ENCODE data around the gene ZGPAT. TPM values are rescaled to one million over a fixed set of nuclear protein-coding genes. Genes with fewer than 3 reads are reported as not detected.

The ZGPAT gene
- total and polyA plus RNA-seq, 2 of the 8 experiments (the other 6 are each of a cell fraction or from before 2014, with no cell fraction given): 14.5 to 21.4 TPM

GRCh38 chr20:63672666-63673065 lies 35.2 kb upstream of the ZGPAT start:
- FAIRE-seq (no peak), DNase-seq (ENCODE audit: low read depth in 1 of 2, low spot score in 2 of 2) (no peak)
- peak overlapping the region; percentile 10 for H4K91ac ChIP-seq (replicated peaks; ENCODE audit: insufficient read length, low read length)
- H4K20me1 ChIP-seq (replicated peaks in 1 of 2; ENCODE audit: control insufficient read depth in 1 of 2, insufficient read depth in 2 of 2, low read length in 2 of 2): no peaks in the 10 kb centered on the region
- H3K23ac ChIP-seq (ENCODE audit: insufficient read length): no peak overlapping the region
- no peaks in the 10 kb centered on the region for H3K27me3 ChIP-seq (replicated peaks in 1 of 4; ENCODE audit: control insufficient read depth in 3 of 4, extremely low read depth in 1 of 4, insufficient read depth in 3 of 4, low read length in 3 of 4)
- no peak overlapping the region for H3K4me2 ChIP-seq (ENCODE audit: insufficient read depth in 1 of 2, low read depth in 2 of 2, low read length in 2 of 2)
- H2BK12ac ChIP-seq (ENCODE audit: low read depth, low read length): no peak overlapping the region
- H2AK5ac ChIP-seq (ENCODE audit: low read depth, low read length): no peak overlapping the region
- H3K36me3 ChIP-seq (ENCODE audit: control insufficient read depth in 2 of 4, insufficient read depth in 4 of 4, low read length in 3 of 4): peaks cover 2 to 21% (median 11%) of the 10 kb centered on the region in 4 experiments; a peak in 6 of 8 replicates
- no peak overlapping the region for H2BK120ac ChIP-seq (replicated peaks; ENCODE audit: low read depth, low read length)
- H3K9me3 ChIP-seq (ENCODE audit: insufficient read depth in 2 of 2, low read depth in 1 of 2, low read length in 1 of 2): no peaks in the 10 kb centered on the region
- no peak overlapping the region for H3K14ac ChIP-seq (ENCODE audit: insufficient read length)
- CTCF ChIA-PET (ENCODE audit: partially characterized antibody): no interaction called here
- no peak overlapping the region for H3K9ac ChIP-seq (replicated peaks in 1 of 4; ENCODE audit: extremely low read depth in 1 of 4, low read depth in 3 of 4, low read length in 3 of 4)
- no peak overlapping the region for H2BK20ac ChIP-seq (ENCODE audit: low read length)
- H3K79me1 ChIP-seq (ENCODE audit: low read depth, low read length): no peaks in the 10 kb centered on the region; the same call in 1 of the 2 replicates
- WGBS, 2 experiments (ENCODE audit: extremely low coverage in 1 of 2, insufficient coverage in 1 of 2, insufficient read length in 1 of 2, insufficient replicate concordance in 2 of 2, low coverage in 1 of 2, low lambda C conversion rate in 2 of 2, missing lambda C conversion rate in 1 of 2): 92% methylated on average over 10 of the region's 10 CpGs; no CpG with 5 or more reads in 1 of the 2 experiments
- no peak overlapping the region for H2BK5ac ChIP-seq (ENCODE audit: low read depth, low read length)
- H3K27ac ChIP-seq (ENCODE audit: low read depth, low read length): no peak overlapping the region
- no peaks in the 10 kb centered on the region for H3K4me1 ChIP-seq (replicated peaks in 1 of 4; ENCODE audit: control insufficient read depth in 3 of 4, insufficient read depth in 4 of 4, low read length in 3 of 4)
- no peak overlapping the region for H4K8ac ChIP-seq (ENCODE audit: extremely low read depth, insufficient read depth, low read length)
- H3K18ac ChIP-seq (ENCODE audit: extremely low read depth, low read length): no peak overlapping the region
- H2AFZ ChIP-seq (ENCODE audit: low read length): no peak overlapping the region
- TF ChIP-seq TBP (IDR thresholded peaks at IDR 0.05; ENCODE audit: low read depth, low read length): no peak
- no peak for TF ChIP-seq CTBP2 (IDR thresholded peaks at IDR 0.05; ENCODE audit: borderline replicate concordance, insufficient read depth, insufficient read length, low read length)
- TF ChIP-seq KDM5A (IDR thresholded peaks at IDR 0.05; ENCODE audit: low read length): no peak
- no peak for TF ChIP-seq JUN (IDR thresholded peaks at IDR 0.05; ENCODE audit: low read depth, low read length)
- TF ChIP-seq JUND (IDR thresholded peaks at IDR 0.05; ENCODE audit: low read length): no peak
- no peak for TF ChIP-seq EGR1 (IDR thresholded peaks at IDR 0.05; ENCODE audit: borderline replicate concordance, low read depth, low read length)
- no peak for TF ChIP-seq ATF3 (IDR thresholded peaks at IDR 0.05; ENCODE audit: insufficient read depth, low read depth, low read length)
- TF ChIP-seq E2F6 (IDR thresholded peaks at IDR 0.05): no peak
- TF ChIP-seq USF2 (IDR thresholded peaks at IDR 0.05; ENCODE audit: low read length): no peak
- TF ChIP-seq SUZ12 (IDR thresholded peaks at IDR 0.05; ENCODE audit: low read length): no peak
- TF ChIP-seq ASH2L (IDR thresholded peaks at IDR 0.05; ENCODE audit: low read length): no peak
- TF ChIP-seq SIX5 (IDR thresholded peaks at IDR 0.05; ENCODE audit: low read depth, low read length): no peak
- H4K5ac ChIP-seq (ENCODE audit: insufficient read length, low read depth, low read length): no peak overlapping the region
- no peaks in the 10 kb centered on the region for H3K23me2 ChIP-seq (ENCODE audit: low read depth, low read length)
- H3K56ac ChIP-seq (replicated peaks; ENCODE audit: insufficient read length, low read depth, low read length): no peak overlapping the region
- H3K4me3 ChIP-seq (ENCODE audit: extremely low read depth in 1 of 4, insufficient read depth in 2 of 4, low read depth in 3 of 4, low read length in 4 of 4): no peak overlapping the region
- H3K79me2 ChIP-seq (ENCODE audit: control insufficient read depth in 1 of 2, insufficient read depth in 2 of 2, low read length in 2 of 2): no peaks in the 10 kb centered on the region
- H3K4ac ChIP-seq (replicated peaks; ENCODE audit: insufficient read length, low read depth, low read length): no peak overlapping the region
- POLR2A ChIA-PET (ENCODE audit: partially characterized antibody): interaction anchor here (0.7 kb wide), 1 partner anchor 175 kb away, joined by 3 read pairs; no protein-coding TSS in a partner anchor
- H2BK15ac ChIP-seq (ENCODE audit: low read length): no peak overlapping the region

Data from H1 (cell line).